T-helper 17 cell (primary cell): ENCODE data around the gene RASGRF2. TPM values are rescaled to one million over a fixed set of nuclear protein-coding genes. Genes with fewer than 3 reads are reported as not detected.
A peak's percentile ranks its signal among the peaks of the same experiment; 100 is the strongest.
"Not testable (repeated sequence)": the region's sequence is repeated elsewhere in the genome, so short reads cannot be mapped to it uniquely, and the experiment has no call there.

ENCODE experiments used
- ATAC-seq: fragments of 150-1000 bp; cut with Tn5 transposase; 2 replicates; pipeline ENCODE4 v1.10.0; 2021; ENCODE audit warnings: mild to moderate bottlenecking, moderate library complexity
- DNase-seq, 3 donors: peaks; one replicate each; pipeline versions ENCODE4 v3.0.0 to v3.0.0-alpha.2; 2020 to 2021
- H3K9me3 ChIP-seq: one replicate; pipeline ENCODE4 v1.7.0; 2013; ENCODE audit warnings: low read length, mild to moderate bottlenecking; ENCODE audit not compliant: control insufficient read depth, poor library complexity, severe bottlenecking
- H3K27ac Mint-ChIP-seq: one replicate; pipeline ENCODE4 v1.8.0; 2022; ENCODE audit warnings: mild to moderate bottlenecking, moderate library complexity, mixed read lengths
- H3K27me3 Mint-ChIP-seq: one replicate; pipeline ENCODE4 v1.8.0; 2022; ENCODE audit warnings: mixed read lengths
- H3K36me3 Mint-ChIP-seq: one replicate; pipeline ENCODE4 v1.8.0; 2022; ENCODE audit warnings: low read depth, mixed read lengths
- H3K4me1 Mint-ChIP-seq: one replicate; pipeline ENCODE4 v1.8.0; 2022; ENCODE audit warnings: mild to moderate bottlenecking, mixed read lengths
- H3K4me3 Mint-ChIP-seq: one replicate; pipeline ENCODE4 v1.8.0; 2022; ENCODE audit warnings: mild to moderate bottlenecking, moderate library complexity, mixed read lengths
- total RNA-seq, 4 donors: library from RNA in 2 of 4; stranded (reverse) in 2 of 4; gene quantifications; one replicate each; pipeline ENCODE4 v1.2.3 and lab custom pipeline; 2022 to 2026

Gene RASGRF2
- total RNA-seq, 2 donors from 2014 or later: 21.3 to 32.3 TPM

DNA sequence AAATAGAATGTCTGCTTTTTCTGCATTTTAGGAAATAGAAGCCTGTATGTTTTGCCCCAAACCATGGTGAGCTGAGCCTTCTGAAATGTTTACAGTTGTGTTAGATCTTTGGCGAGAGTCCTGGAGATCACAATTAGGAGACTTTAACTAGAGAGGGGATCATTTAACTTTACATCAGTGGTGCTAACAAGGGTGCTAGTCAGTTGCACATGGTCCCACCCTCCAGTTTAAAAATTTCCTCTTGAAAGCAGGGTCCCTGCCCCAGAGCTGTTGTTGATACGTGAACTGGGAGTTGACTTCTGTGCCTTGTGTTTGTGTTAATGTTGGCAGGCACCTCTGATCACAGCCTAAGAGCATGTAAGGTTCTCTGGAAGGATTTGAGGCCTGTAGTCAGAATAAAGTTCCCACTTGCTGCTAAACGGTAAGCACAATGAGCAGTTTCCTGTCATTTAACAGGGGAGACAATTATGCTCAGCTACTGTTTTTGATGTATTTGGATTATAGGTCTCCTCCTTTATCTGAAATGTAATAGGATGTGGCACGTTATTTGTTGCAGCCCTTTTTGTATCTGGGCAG lies 43.7 kb downstream of the RASGRF2 start:
- Mint-ChIP-seq H3K27me3 (no peaks in the 10 kb centered on the region), H3K36me3 (no peaks in the 10 kb centered on the region), H3K4me3 (no peak overlapping the region), H3K27ac (peak overlapping the region; percentile 53), H3K4me1 (peaks cover 54% of the 10 kb centered on the region)
- no peak for ATAC-seq
- H3K9me3 ChIP-seq: no peaks in the 10 kb centered on the region
- no peak for DNase-seq

DNA sequence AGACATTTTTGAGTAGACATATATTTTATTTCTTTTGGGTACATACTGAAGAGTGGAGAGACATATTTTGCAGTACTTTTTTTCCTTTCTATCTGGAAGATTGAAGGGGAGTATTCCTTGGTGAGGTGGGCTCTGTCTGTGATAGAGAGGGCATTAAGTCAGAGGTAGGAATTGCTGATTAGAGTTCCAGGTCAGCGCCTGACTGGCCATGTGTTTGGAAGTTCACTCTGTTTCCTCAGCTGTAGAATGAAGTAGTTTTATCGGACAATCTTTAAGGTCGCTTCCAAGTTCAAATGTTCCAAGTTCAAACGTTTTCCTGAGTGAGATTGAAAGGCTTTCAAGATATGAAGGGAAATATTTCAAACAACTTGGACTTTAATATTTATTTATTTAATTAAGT lies 45.5 kb downstream of the RASGRF2 start:
- DNase-seq (no peak), ATAC-seq (no peak)
- no peaks in the 10 kb centered on the region for H3K9me3 ChIP-seq
- Mint-ChIP-seq H3K4me3 (no peak overlapping the region), H3K27me3 (no peaks in the 10 kb centered on the region), H3K36me3 (no peaks in the 10 kb centered on the region), H3K27ac (peak overlapping the region; percentile 98), H3K4me1 (peaks cover 54% of the 10 kb centered on the region)

DNA sequence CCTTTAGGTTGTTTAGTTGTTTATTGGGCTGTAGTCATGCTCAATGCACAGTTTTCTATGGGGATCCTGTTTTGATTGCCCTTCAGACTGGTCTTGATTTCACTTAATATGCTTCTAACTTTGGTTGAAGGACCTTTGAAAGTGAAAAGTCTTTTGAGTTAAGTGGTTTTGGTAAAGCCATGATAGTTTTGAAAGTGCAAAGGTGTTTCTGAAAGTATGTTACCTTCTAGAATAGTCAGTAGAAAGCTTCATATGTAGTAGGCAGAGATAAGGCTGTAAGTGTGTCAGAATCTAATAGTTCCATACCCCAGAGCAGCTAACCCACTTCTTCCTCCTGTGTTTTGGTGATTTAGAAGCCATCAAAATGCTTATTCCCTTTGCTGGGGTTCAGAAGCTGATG lies 46.1 kb downstream of the RASGRF2 start:
- ATAC-seq (no peak), DNase-seq (no peak)
- H3K27ac Mint-ChIP-seq: peak overlapping the region; percentile 98
- no peaks in the 10 kb centered on the region for H3K36me3 Mint-ChIP-seq
- no peaks in the 10 kb centered on the region for H3K27me3 Mint-ChIP-seq
- no peaks in the 10 kb centered on the region for H3K9me3 ChIP-seq
- peaks cover 54% of the 10 kb centered on the region for H3K4me1 Mint-ChIP-seq
- peak overlapping the region; percentile 90 for H3K4me3 Mint-ChIP-seq

DNA sequence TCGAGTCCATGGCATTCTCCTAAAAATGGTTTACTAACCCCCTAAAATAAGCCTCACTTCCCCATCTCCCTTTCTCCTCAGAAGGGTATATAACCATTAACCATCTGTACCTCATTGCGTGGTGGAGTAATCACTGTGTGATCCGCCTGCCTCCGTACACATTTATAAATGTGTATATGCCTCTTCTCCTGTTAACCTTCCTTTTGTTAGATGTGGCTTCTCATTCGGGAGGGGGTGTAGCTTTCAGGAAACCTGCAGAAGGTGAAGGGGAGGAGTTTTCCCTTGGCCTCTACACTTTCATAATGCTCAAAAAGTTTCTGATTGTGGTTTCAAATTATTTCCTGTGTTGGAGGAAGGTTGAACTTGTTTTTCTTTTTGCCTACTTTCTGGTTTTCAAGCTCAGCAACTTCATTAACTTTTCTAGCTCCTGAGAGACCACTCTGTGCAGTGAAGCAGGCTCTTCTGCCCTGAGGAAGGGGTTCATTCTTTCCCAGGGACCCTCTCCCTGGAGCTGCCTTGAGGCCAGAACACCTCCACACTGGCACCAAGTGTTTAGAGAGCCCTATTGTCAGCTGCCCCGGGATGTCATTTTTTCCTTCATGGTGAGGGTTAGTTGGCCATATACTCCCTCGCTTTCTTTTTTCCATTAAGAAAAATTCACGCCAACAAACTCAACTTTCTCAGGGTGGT lies 46.9 kb downstream of the RASGRF2 start:
- ATAC-seq (peak; percentile 93), DNase-seq (peak in 1 of 3 donors; percentile 12)
- Mint-ChIP-seq H3K4me1 (peaks cover 51% of the 10 kb centered on the region), H3K4me3 (peak overlapping the region; percentile 90), H3K27me3 (no peaks in the 10 kb centered on the region), H3K36me3 (no peaks in the 10 kb centered on the region), H3K27ac (peak overlapping the region; percentile 98)
- H3K9me3 ChIP-seq: no peaks in the 10 kb centered on the region

DNA sequence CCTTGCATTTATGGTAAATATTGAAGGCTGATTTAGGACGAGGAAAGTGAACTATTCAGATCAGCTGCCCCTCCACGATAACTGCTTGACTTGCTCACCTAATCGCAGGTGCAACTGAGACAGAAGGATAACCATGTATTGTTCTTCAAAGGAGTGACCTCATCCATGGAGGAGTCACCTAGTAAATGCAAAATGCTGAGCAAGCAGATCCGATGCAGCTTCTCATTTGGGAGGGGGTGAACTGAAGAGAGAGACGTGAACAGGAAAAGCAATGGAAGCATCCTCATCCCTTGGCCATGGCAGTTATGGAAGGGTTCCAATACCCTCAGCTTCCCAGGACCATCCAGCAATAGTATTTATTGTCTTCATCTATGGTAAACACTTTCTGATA lies 47.5 kb downstream of the RASGRF2 start:
- no peaks in the 10 kb centered on the region for H3K27me3 Mint-ChIP-seq
- H3K4me1 Mint-ChIP-seq: peaks cover 51% of the 10 kb centered on the region
- H3K36me3 Mint-ChIP-seq: no peaks in the 10 kb centered on the region
- ATAC-seq: peak; percentile 41
- H3K27ac Mint-ChIP-seq: peak overlapping the region; percentile 98
- DNase-seq: no peak
- H3K4me3 Mint-ChIP-seq: peak overlapping the region; percentile 90
- no peaks in the 10 kb centered on the region for H3K9me3 ChIP-seq

DNA sequence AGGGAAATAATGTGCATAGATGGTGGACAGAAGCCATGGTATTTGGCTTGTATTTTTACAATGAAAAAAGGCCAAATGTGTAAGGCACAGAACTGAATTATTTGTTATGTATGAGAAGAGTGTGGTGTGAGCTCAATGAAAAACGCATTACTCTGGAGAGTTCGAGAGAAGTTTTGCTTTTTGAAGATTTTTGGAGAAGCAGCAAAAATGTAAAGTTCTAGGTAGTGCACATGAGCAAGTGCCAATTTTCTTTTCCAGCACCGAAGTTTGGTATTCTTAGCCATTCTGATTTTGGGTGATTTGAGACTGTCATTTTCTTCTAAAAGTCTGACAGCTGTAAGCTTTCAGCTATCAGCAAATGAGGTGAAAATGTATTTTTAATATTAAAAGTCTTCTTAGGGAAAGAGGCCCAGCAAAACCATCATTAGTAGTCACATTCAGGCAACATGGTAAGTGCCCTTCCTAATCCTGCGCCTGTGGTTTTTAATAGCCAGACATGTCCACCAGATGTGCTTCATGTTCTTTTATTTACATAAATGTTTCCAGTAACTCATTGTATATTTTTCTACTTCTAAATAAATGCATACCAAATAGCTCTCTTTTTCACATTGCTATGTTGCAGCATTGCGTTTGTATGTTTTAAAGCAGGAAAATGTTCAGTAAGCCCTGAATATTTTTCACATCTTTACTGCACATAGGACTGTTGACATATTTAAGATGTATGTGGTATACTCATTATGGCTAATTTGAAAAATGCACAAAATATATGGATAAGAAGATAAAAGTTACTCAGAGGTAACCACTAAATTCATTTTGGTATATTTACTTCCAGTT lies 50.4 kb downstream of the RASGRF2 start:
- H3K27ac Mint-ChIP-seq: peak overlapping the region; percentile 98
- no peaks in the 10 kb centered on the region for H3K27me3 Mint-ChIP-seq
- no peaks in the 10 kb centered on the region for H3K9me3 ChIP-seq
- no peaks in the 10 kb centered on the region for H3K36me3 Mint-ChIP-seq
- DNase-seq (no peak), ATAC-seq (no peak)
- H3K4me3 Mint-ChIP-seq: no peak overlapping the region
- peaks cover 38% of the 10 kb centered on the region for H3K4me1 Mint-ChIP-seq

DNA sequence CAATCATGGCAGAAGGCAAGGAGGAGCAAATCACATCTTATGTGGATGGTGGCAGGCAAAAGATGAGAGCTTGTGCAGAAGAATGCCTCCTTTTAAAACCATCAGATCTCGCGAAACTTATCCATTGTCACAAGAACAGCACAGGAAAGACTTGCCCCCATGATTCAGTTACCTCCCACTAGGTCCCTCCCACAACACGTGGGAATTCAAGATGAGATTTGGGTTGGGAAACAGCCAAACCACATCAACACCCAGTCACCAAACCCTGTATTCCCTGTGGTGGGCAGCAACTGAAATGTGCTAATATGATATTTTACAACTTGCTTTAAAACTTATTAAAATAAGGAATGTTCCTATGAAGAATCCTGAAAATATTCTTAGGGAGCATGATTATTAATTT lies 54.2 kb downstream of the RASGRF2 start:
- Mint-ChIP-seq H3K27ac (no peak overlapping the region), H3K27me3 (no peaks in the 10 kb centered on the region), H3K36me3 (no peaks in the 10 kb centered on the region), H3K4me3 (no peak overlapping the region), H3K4me1 (peaks cover 32% of the 10 kb centered on the region)
- DNase-seq (no peak), ATAC-seq (no peak)
- H3K9me3 ChIP-seq: no peaks in the 10 kb centered on the region

DNA sequence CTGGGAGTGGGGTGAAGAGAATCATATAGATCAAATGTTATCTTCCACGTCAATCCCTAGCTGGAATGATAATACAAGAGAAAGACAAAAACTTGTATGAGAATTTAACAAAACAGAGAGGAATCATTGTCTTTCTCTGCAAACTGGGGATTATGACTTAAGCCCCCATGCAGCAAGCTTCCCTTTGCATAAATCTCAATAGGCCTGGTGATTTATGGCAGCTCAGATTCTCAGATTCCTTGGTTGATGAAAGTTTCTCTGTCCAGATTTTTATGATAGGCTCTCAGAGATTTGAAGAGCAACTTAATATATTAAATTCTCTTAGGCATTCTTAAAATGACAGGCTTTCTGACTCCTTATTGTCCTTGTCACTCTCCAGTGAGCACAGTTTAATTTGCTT lies 56.0 kb downstream of the RASGRF2 start:
- H3K4me1 Mint-ChIP-seq: peaks cover 43% of the 10 kb centered on the region
- no peaks in the 10 kb centered on the region for H3K27me3 Mint-ChIP-seq
- no peaks in the 10 kb centered on the region for H3K36me3 Mint-ChIP-seq
- no peak overlapping the region for H3K27ac Mint-ChIP-seq
- DNase-seq (no peak), ATAC-seq (no peak)
- H3K4me3 Mint-ChIP-seq: no peak overlapping the region
- no peaks in the 10 kb centered on the region for H3K9me3 ChIP-seq

DNA sequence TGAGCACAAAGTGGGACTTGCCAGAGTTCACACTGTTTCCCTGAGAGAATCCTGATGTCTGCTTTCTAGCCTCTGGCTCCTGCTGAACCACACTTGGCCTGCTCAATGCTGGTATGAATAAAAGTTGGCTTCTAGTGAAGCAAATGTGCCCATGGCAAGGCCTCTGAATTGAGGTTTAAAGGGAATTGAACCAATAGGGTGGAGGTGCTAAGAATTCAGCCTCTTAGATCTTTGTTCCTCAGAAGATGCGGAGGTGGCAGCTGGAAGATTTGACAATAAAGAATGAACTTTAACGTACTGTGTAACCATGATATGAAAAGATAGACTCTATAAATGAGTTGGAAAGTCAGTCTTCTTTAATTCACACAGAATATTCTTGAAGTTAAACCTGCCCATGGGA lies 57.2 kb downstream of the RASGRF2 start:
- Mint-ChIP-seq H3K27ac (peak overlapping the region; percentile 75), H3K27me3 (no peaks in the 10 kb centered on the region), H3K4me1 (peaks cover 48% of the 10 kb centered on the region), H3K4me3 (no peak overlapping the region), H3K36me3 (no peaks in the 10 kb centered on the region)
- ATAC-seq: no peak
- no peaks in the 10 kb centered on the region for H3K9me3 ChIP-seq
- no peak for DNase-seq

DNA sequence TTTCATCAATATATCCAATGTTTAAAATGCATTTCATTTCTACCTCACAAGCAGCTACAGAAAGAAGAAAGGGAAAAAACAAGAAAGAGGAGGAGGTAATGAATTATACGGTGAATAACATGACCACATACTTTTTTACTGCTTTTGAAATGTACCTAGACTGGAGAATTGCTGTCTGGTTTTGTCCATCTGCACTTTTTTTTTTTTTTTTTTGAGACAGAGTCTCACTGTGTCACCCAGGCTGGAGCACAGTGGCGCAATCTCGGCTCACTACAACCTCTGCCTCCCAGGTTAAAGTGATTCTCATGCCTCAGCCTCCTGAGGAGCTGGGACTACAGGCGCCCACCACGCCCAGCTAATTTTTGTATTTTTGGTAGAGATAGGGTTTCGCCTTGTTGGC lies 58.4 kb downstream of the RASGRF2 start:
- ATAC-seq: peak; percentile 32
- H3K36me3 Mint-ChIP-seq, H3K27me3 Mint-ChIP-seq, DNase-seq, H3K9me3 ChIP-seq: not testable (repeated sequence)
- Mint-ChIP-seq H3K4me1 (peaks cover 61% of the 10 kb centered on the region), H3K27ac (peak overlapping the region; percentile 75), H3K4me3 (peak overlapping the region; percentile 15)

DNA sequence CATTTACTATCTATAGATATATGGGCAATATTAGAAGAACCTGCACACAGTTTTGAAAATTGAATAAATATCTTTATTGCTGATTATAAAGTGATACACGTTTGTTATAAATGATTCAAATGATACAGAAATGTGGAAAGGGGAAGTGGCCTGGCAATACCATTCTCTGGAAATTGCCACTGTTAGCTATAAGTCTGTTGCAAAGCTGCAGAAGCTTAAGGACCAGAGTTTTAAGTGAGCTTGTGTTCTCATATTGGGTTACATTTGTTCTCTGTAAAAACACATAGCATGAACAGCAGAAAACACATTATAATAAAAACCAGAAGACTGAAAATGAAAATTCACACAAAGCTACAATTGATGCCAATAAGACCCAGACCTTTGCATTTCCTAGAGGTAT lies 59.6 kb downstream of the RASGRF2 start:
- ATAC-seq (no peak), DNase-seq (no peak)
- H3K4me1 Mint-ChIP-seq: peaks cover 60% of the 10 kb centered on the region
- no peak overlapping the region for H3K4me3 Mint-ChIP-seq
- no peaks in the 10 kb centered on the region for H3K9me3 ChIP-seq
- no peaks in the 10 kb centered on the region for H3K36me3 Mint-ChIP-seq
- H3K27me3 Mint-ChIP-seq: no peaks in the 10 kb centered on the region
- peak overlapping the region; percentile 75 for H3K27ac Mint-ChIP-seq

DNA sequence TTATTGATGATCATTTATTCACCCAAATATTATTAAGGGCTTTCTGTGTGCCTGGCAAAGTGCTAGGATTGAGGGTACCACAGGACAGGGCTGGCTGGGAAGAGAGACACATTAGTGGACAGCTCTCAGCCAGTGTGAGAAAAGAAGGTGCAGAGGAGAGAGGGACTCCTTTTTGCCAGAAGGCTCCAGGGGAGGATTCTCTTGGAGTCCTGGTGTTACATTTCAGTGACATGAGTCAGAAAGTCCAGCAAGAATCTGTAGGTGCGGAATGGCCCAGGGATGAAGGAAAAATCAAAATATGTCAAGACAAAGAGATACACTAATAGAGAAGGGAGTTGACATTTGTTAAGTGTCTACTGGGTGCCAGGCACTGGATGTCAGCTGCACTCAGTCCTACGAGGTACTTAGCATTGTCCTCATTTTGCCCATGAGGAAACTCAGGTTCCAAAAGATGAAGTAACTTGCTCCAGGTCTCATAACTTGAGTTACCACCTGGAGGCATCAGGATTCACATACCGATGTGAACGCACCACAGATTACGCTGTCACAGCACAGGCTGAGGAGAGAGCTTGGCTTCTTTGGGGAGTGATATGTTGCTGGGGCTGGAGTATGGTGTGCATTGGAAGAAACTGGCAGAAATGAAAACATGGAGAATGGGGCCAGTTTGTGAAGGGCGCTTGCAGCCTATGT lies 60.5 kb downstream of the RASGRF2 start:
- H3K27ac Mint-ChIP-seq: peak overlapping the region; percentile 75
- no peak overlapping the region for H3K4me3 Mint-ChIP-seq

DNA sequence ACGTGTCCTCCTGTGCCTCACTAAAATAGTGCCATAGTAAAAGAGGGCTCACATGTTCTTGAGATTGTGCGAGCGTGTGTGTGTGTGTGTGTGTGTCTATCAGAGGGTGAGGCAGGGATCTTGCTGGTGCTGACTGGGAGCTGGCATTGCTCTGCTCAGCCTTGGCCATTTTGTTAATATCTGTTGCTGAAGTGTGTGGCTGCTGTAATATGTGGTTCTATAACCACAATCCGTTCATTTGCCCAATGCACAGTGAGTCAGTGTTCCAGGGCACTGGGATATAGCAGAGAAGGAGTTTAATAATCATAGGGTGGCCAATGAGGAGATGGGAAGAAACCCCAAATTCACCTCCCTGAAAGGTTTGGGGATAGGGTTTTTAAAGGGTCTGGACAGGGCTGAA lies 61.3 kb downstream of the RASGRF2 start:
- no peak for ATAC-seq
- peaks cover 72% of the 10 kb centered on the region for H3K4me1 Mint-ChIP-seq
- H3K27me3 Mint-ChIP-seq: no peaks in the 10 kb centered on the region
- no peak for DNase-seq
- no peaks in the 10 kb centered on the region for H3K36me3 Mint-ChIP-seq
- H3K27ac Mint-ChIP-seq: no peak overlapping the region
- peak overlapping the region; percentile 2 for H3K4me3 Mint-ChIP-seq
- H3K9me3 ChIP-seq: no peaks in the 10 kb centered on the region

More for the DNA sequence above, 60.5 kb downstream of the RASGRF2 start:
- no peaks in the 10 kb centered on the region for H3K9me3 ChIP-seq
- no peaks in the 10 kb centered on the region for H3K27me3 Mint-ChIP-seq
- H3K36me3 Mint-ChIP-seq: no peaks in the 10 kb centered on the region
- peaks cover 66% of the 10 kb centered on the region for H3K4me1 Mint-ChIP-seq
- ATAC-seq (no peak), DNase-seq (no peak)
